Inflammatory macrophage (primary cell): ENCODE measurements around the gene MYH14.

Experiments used
- DNase-seq, 2 donors: peaks; one replicate each; pipeline ENCODE4 v3.0.0-alpha.2; 2020 to 2022

The MYH14 gene

GRCh38 chr19:50195224-50195623, 8.2 kb upstream of the MYH14 start:
- DNase-seq = no peak

GRCh38 chr19:50196322-50196932, 7.0 kb upstream of the MYH14 start:
- DNase-seq = no peak

GRCh38 chr19:50197348-50197747, 6.1 kb upstream of the MYH14 start:
- DNase-seq = no peak

- no peak for DNase-seq
Observed at GRCh38 chr19:50198431-50199258, 4.8 kb upstream of the MYH14 start.

- no peak for DNase-seq
Observed at GRCh38 chr19:50199259-50199555, 4.2 kb upstream of the MYH14 start.

- no peak for DNase-seq
Observed at GRCh38 chr19:50202386-50202785, 1.0 kb upstream of the MYH14 start.

- DNase-seq = no peak
Observed at GRCh38 chr19:50202962-50203280, 501 bp upstream of the MYH14 start.

- DNase-seq = no peak
Observed at GRCh38 chr19:50204081-50204428, 633 bp downstream of the MYH14 start.

- no peak for DNase-seq
Observed at GRCh38 chr19:50204811-50205675, 1.6 kb downstream of the MYH14 start.

- DNase-seq = no peak
Observed at GRCh38 chr19:50205681-50206138, 2.3 kb downstream of the MYH14 start.

GRCh38 chr19:50206191-50206590, 2.8 kb downstream of the MYH14 start:
- no peak for DNase-seq

GRCh38 chr19:50207730-50208129, 4.3 kb downstream of the MYH14 start:
- DNase-seq = no peak

GRCh38 chr19:50209131-50209530, 5.7 kb downstream of the MYH14 start:
- no peak for DNase-seq

- no peak for DNase-seq
Observed at GRCh38 chr19:50210425-50210824, 7.0 kb downstream of the MYH14 start.

GRCh38 chr19:50213925-50214324, 10.5 kb downstream of the MYH14 start:
- no peak for DNase-seq

GRCh38 chr19:50214699-50215543, 11.5 kb downstream of the MYH14 start:
- DNase-seq = no peak

- no peak for DNase-seq
Observed at GRCh38 chr19:50215820-50216219, 12.4 kb downstream of the MYH14 start.

GRCh38 chr19:50221087-50221486, 17.7 kb downstream of the MYH14 start:
- DNase-seq = no peak

- no peak for DNase-seq
Observed at GRCh38 chr19:50222691-50223438, 19.4 kb downstream of the MYH14 start.

GRCh38 chr19:50223439-50223716, 20.0 kb downstream of the MYH14 start:
- no peak for DNase-seq

- no peak for DNase-seq
Observed at GRCh38 chr19:50224986-50225747, 21.7 kb downstream of the MYH14 start.

GRCh38 chr19:50226536-50226935, 23.1 kb downstream of the MYH14 start:
- DNase-seq = no peak
